Thoracic aorta endothelial cell (primary cell): ENCODE results near the gene YY2. TPM values are rescaled to one million over a fixed set of nuclear protein-coding genes. Genes with fewer than 3 reads are reported as not detected.

Experiments
- small RNA-seq: library from RNA; depleted of rRNA; stranded (forward); fragments of <200 nt; gene quantifications from one replicate; pipeline ENCODE3, GENCODE V24; 2012
- total RNA-seq: library from RNA; depleted of rRNA; stranded (reverse); fragments of >200 nt; gene quantifications from 2 replicates; pipeline ENCODE4 v1.2.3, GENCODE V29; 2012

Gene YY2
- 2.3 and 3.2 TPM in 2 replicates for total RNA-seq

GRCh38 chrX:21855937-21856415 lies at the start of gene YY2:
Gene YY2, plus strand, starts transcription at chrX:21855987. Its CDS starts 498 bp downstream, at chrX:21856485.

GRCh38 chrX:21839334-21840192 lies 16.2 kb upstream of the YY2 start, which contains the start of gene MBTPS2:
Gene MBTPS2, plus strand, starts transcription at chrX:21839617. Its CDS starts 118 bp downstream, at chrX:21839735.

Small RNAs within 50 kb of the gene (small RNA-seq; reads per million reads assigned to genes)
- gene U73479.1: not detected

Other genes starting within 250 kb of the YY2 start
- gene KLHL34, start 197.7 kb upstream of the YY2 start, total RNA-seq: not detected in 2 replicates
- gene SMPX, start 97.9 kb upstream of the YY2 start, total RNA-seq: not detected in 2 replicates
- 14.0 and 18.7 TPM in 2 replicates for gene MBTPS2, start 16.4 kb upstream of the YY2 start, total RNA-seq
- gene SMS, start 84.7 kb downstream of the YY2 start, total RNA-seq: 211 and 234 TPM in 2 replicates
- 1.1 and 2.3 TPM in 2 replicates for gene PHEX, start 176.3 kb downstream of the YY2 start, total RNA-seq